Frontal cortex (tissue), 4 donors: ENCODE measurements around the gene PTPRT. TPM values are rescaled to one million over a fixed set of nuclear protein-coding genes. Genes with fewer than 3 reads are reported as not detected.

Experiments
- DNase-seq, 2 donors: peaks; one replicate each; pipeline ENCODE4 v3.0.0; 2012; ENCODE audit warnings: low spot score in 2 of 2
- FAIRE-seq: peaks from 2 replicates; lab custom pipeline; 2012; peaks lifted over from hg19 to GRCh38; lab: Jason Lieb, UNC
- total RNA-seq: library from RNA; depleted of rRNA; stranded (reverse); fragments of >200 nt; gene quantifications from one replicate; pipeline ENCODE4 v1.2.3, GENCODE V29; 2014
- donor health status: control.
- donor health status: control.
- donor health status: control.

Gene PTPRT
- total RNA-seq, 1 donor from 2014 or later: 26.9 TPM

- FAIRE-seq (no peak), DNase-seq (no peak)
Observed at GRCh38 chr20:43137160-43137559, 52.5 kb downstream of the PTPRT start.

- no peak for FAIRE-seq
- DNase-seq: no peak
Observed at GRCh38 chr20:43124241-43124640, 65.5 kb downstream of the PTPRT start.

- FAIRE-seq (no peak), DNase-seq (no peak)
Observed at GRCh38 chr20:43123180-43123579, 66.5 kb downstream of the PTPRT start.

- DNase-seq: no peak
- no peak for FAIRE-seq
Observed at GRCh38 chr20:43119720-43120119, 70.0 kb downstream of the PTPRT start.

GRCh38 chr20:43102394-43102793 lies 87.3 kb downstream of the PTPRT start:
- no peak for FAIRE-seq
- no peak for DNase-seq

- DNase-seq (no peak), FAIRE-seq (no peak)
Observed at GRCh38 chr20:43096931-43097260, 92.8 kb downstream of the PTPRT start.

- DNase-seq: peak; percentile 35 to 37
Observed at GRCh38 chr20:43096126-43096930, 93.4 kb downstream of the PTPRT start.

GRCh38 chr20:43095034-43095433 lies 94.7 kb downstream of the PTPRT start:
- FAIRE-seq (no peak), DNase-seq (no peak)

More at GRCh38 chr20:43096126-43096930, 93.4 kb downstream of the PTPRT start:
- no peak for FAIRE-seq

- DNase-seq (no peak), FAIRE-seq (no peak)
Observed at GRCh38 chr20:43092386-43093088, 97.2 kb downstream of the PTPRT start.

- FAIRE-seq (no peak), DNase-seq (peak in 1 of 2 donors; percentile 6)
Observed at GRCh38 chr20:43068482-43068881, 121.2 kb downstream of the PTPRT start.

- DNase-seq (no peak), FAIRE-seq (no peak)
Observed at GRCh38 chr20:43066125-43066524, 123.6 kb downstream of the PTPRT start.

GRCh38 chr20:43065299-43065698 lies 124.4 kb downstream of the PTPRT start:
- DNase-seq: no peak
- FAIRE-seq: no peak

GRCh38 chr20:43058077-43058476 lies 131.6 kb downstream of the PTPRT start:
- DNase-seq (no peak), FAIRE-seq (no peak)

- FAIRE-seq: no peak
Observed at GRCh38 chr20:43057317-43057716, 132.4 kb downstream of the PTPRT start.

GRCh38 chr20:43055181-43055884 lies 134.4 kb downstream of the PTPRT start:
- FAIRE-seq (no peak), DNase-seq (no peak)

More at GRCh38 chr20:43057317-43057716, 132.4 kb downstream of the PTPRT start:
- no peak for DNase-seq

- no peak for FAIRE-seq
- no peak for DNase-seq
Observed at GRCh38 chr20:43052532-43052931, 137.2 kb downstream of the PTPRT start.

GRCh38 chr20:43046966-43047365 lies 142.7 kb downstream of the PTPRT start:
- FAIRE-seq (no peak), DNase-seq (no peak)

- FAIRE-seq: no peak
Observed at GRCh38 chr20:43043887-43044286, 145.8 kb downstream of the PTPRT start.

GRCh38 chr20:43040427-43040826 lies 149.3 kb downstream of the PTPRT start:
- FAIRE-seq (no peak), DNase-seq (no peak)

More at GRCh38 chr20:43043887-43044286, 145.8 kb downstream of the PTPRT start:
- no peak for DNase-seq

GRCh38 chr20:43037605-43038309 lies 151.9 kb downstream of the PTPRT start:
- no peak for DNase-seq
- FAIRE-seq: no peak
